ENCODE data around the gene SEH1L.

DNA sequence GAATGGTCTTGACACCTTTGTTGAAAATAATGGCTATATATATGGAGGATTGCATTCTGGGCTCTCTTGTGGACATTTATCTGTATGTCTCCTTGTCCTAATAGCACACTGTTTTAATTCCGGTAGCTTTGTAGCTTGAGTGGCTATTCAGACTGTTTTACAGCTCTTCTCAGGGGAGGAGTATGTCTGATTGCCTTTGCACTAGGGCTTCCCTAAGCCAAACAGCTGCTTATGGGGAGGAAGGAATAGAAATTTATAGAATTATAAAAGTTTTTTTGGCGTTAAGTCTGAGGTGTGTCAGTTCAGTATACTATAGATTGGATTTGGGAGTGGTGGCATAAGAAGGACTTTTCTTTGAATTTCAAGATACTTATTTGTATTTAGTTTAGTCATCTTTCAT lies 12.6 kb downstream of the SEH1L start:
- TF ChIP-seq, protein P1, sequence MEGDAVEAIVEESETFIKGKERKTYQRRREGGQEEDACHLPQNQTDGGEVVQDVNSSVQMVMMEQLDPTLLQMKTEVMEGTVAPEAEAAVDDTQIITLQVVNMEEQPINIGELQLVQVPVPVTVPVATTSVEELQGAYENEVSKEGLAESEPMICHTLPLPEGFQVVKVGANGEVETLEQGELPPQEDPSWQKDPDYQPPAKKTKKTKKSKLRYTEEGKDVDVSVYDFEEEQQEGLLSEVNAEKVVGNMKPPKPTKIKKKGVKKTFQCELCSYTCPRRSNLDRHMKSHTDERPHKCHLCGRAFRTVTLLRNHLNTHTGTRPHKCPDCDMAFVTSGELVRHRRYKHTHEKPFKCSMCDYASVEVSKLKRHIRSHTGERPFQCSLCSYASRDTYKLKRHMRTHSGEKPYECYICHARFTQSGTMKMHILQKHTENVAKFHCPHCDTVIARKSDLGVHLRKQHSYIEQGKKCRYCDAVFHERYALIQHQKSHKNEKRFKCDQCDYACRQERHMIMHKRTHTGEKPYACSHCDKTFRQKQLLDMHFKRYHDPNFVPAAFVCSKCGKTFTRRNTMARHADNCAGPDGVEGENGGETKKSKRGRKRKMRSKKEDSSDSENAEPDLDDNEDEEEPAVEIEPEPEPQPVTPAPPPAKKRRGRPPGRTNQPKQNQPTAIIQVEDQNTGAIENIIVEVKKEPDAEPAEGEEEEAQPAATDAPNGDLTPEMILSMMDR (IDR thresholded peaks at IDR 0.05) = no peak
- TF ChIP-seq POLR2A (IDR thresholded peaks at IDR 0.05) = no peak

Measured in body of pancreas (tissue), 4 donors.